ENCODE results near the gene PTPRJ.

- TF ChIP-seq POLR2A (IDR thresholded peaks at IDR 0.05) (no peak), CTCF (IDR thresholded peaks at IDR 0.05) (no peak), POLR2AphosphoS5 (IDR thresholded peaks at IDR 0.05) (no peak)
Observed at GRCh38 chr11:48123934-48124755, 143.8 kb downstream of the PTPRJ start.

Measured in breast epithelium (tissue), 3 donors.